H1 (cell line): ENCODE results near the gene TTC32. TPM values are rescaled to one million over a fixed set of nuclear protein-coding genes. Genes with fewer than 3 reads are reported as not detected.

Experiments used
- CHD2 ChIP-seq: IDR thresholded peaks from 2 replicates; pipeline ENCODE4 v1.6.1; 2012; ENCODE audit warnings: low read length, improper control_type of control experiment
- CTBP2 ChIP-seq: IDR thresholded peaks from 2 replicates; pipeline ENCODE4 v1.7.0; 2011; ENCODE audit warnings: borderline replicate concordance, mild to moderate bottlenecking, moderate library complexity, mixed read lengths, low read length; ENCODE audit not compliant: insufficient read depth, insufficient read length
- JUN ChIP-seq: IDR thresholded peaks from 2 replicates; pipeline ENCODE4 v1.6.1; 2011; ENCODE audit warnings: low read depth, mild to moderate bottlenecking, improper control_type of control experiment, low read length
- POLR2AphosphoS5 ChIP-seq: IDR thresholded peaks from 2 replicates; pipeline ENCODE4 v1.6.1; 2011; ENCODE audit warnings: low read depth, low read length
- RAD21 ChIP-seq, 2 experiments: IDR thresholded peaks in 1 of 2; conservative IDR thresholded peaks in 1 of 2; 2 replicates each; pipeline ENCODE4 v1.6.1; 2011; ENCODE audit warnings: low read depth in 2 of 2, low read length in 2 of 2, improper control_type of control experiment in 1 of 2, inconsistent platforms in 1 of 2, mild to moderate bottlenecking in 1 of 2, moderate library complexity in 1 of 2
- SIRT6 ChIP-seq: IDR thresholded peaks from one replicate; pipeline ENCODE4 v1.7.1; 2012; ENCODE audit warnings: low read length, inconsistent platforms
- SP1 ChIP-seq: IDR thresholded peaks from 2 replicates; pipeline ENCODE4 v1.6.1; 2011; ENCODE audit warnings: low read depth, low read length
- TAF7 ChIP-seq: optimal IDR thresholded peaks from 2 replicates; pipeline ENCODE3; 2011; ENCODE audit warnings: low read depth, mild to moderate bottlenecking, inconsistent platforms, low read length, moderate library complexity, borderline replicate concordance
- TEAD4 ChIP-seq: IDR thresholded peaks from 2 replicates; pipeline ENCODE4 v1.6.1; 2012; ENCODE audit warnings: low read depth, low read length, inconsistent platforms, mixed read lengths
- polyA plus RNA-seq, 7 experiments: library from polyadenylated mRNA; depleted of rRNA in 3 of 7; stranded (reverse) in 5 of 7; unstranded in 2 of 7; fragments of >200 nt in 5 of 7; fragments of 200-250 nt in 2 of 7; gene quantifications; 1 replicate in 5 of 7; 2 replicates in 1 of 7; 4 replicates in 1 of 7; pipeline versions ENCODE4 v1.2.1 to v1.2.3, GENCODE V29; 2011 to 2013; ENCODE audit warnings: missing spikeins in 2 of 7, mixed read lengths in 2 of 7
- total RNA-seq: library from RNA; stranded (reverse); fragmentation: NEBNext Ultra II Directional; extraction: Animal tissue kit (Norgen Biotek cat#: 25700); gene quantifications from 2 replicates; pipeline ENCODE4 v1.2.1, GENCODE V29; 2021
- TF ChIP-seq, protein P1 (sequence below): fragments of 300-600 bp; sonication (generic); IDR thresholded peaks from 2 replicates; pipeline ENCODE4 v1.7.1; 2012; ENCODE audit warnings: low read length, moderate library complexity, mild to moderate bottlenecking, inconsistent platforms; ENCODE audit not compliant: insufficient replicate concordance
- TF ChIP-seq, protein P2 (sequence below): IDR thresholded peaks from 2 replicates; pipeline ENCODE4 v1.6.1; 2012; ENCODE audit warnings: inconsistent platforms

The TTC32 gene
- total and polyA plus RNA-seq, 2 of the 8 experiments (the other 6 are each of a cell fraction or from before 2014, with no cell fraction given) = 6.8 to 8.7 TPM

DNA sequence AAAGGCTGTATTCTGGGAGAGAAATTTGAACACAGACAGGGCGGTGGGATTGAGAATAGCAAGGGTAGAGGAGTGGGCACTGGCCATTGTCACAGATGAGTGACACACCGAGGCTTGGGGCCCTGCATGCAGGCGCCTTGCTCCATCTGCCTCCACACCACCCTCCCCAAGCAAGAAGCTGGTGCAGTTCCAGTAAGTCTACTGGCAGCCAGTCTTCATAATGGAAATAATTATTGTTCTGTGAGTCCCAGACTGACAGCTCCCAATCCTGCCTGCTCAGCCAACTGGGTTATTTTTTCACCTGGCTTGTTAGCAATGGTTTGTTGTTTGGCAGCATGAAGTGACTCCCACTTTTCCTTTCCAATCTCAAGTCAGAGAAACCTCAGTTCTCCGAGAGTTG, 13.0 kb downstream of the TTC32 start (continued):
- TF ChIP-seq, protein P1, sequence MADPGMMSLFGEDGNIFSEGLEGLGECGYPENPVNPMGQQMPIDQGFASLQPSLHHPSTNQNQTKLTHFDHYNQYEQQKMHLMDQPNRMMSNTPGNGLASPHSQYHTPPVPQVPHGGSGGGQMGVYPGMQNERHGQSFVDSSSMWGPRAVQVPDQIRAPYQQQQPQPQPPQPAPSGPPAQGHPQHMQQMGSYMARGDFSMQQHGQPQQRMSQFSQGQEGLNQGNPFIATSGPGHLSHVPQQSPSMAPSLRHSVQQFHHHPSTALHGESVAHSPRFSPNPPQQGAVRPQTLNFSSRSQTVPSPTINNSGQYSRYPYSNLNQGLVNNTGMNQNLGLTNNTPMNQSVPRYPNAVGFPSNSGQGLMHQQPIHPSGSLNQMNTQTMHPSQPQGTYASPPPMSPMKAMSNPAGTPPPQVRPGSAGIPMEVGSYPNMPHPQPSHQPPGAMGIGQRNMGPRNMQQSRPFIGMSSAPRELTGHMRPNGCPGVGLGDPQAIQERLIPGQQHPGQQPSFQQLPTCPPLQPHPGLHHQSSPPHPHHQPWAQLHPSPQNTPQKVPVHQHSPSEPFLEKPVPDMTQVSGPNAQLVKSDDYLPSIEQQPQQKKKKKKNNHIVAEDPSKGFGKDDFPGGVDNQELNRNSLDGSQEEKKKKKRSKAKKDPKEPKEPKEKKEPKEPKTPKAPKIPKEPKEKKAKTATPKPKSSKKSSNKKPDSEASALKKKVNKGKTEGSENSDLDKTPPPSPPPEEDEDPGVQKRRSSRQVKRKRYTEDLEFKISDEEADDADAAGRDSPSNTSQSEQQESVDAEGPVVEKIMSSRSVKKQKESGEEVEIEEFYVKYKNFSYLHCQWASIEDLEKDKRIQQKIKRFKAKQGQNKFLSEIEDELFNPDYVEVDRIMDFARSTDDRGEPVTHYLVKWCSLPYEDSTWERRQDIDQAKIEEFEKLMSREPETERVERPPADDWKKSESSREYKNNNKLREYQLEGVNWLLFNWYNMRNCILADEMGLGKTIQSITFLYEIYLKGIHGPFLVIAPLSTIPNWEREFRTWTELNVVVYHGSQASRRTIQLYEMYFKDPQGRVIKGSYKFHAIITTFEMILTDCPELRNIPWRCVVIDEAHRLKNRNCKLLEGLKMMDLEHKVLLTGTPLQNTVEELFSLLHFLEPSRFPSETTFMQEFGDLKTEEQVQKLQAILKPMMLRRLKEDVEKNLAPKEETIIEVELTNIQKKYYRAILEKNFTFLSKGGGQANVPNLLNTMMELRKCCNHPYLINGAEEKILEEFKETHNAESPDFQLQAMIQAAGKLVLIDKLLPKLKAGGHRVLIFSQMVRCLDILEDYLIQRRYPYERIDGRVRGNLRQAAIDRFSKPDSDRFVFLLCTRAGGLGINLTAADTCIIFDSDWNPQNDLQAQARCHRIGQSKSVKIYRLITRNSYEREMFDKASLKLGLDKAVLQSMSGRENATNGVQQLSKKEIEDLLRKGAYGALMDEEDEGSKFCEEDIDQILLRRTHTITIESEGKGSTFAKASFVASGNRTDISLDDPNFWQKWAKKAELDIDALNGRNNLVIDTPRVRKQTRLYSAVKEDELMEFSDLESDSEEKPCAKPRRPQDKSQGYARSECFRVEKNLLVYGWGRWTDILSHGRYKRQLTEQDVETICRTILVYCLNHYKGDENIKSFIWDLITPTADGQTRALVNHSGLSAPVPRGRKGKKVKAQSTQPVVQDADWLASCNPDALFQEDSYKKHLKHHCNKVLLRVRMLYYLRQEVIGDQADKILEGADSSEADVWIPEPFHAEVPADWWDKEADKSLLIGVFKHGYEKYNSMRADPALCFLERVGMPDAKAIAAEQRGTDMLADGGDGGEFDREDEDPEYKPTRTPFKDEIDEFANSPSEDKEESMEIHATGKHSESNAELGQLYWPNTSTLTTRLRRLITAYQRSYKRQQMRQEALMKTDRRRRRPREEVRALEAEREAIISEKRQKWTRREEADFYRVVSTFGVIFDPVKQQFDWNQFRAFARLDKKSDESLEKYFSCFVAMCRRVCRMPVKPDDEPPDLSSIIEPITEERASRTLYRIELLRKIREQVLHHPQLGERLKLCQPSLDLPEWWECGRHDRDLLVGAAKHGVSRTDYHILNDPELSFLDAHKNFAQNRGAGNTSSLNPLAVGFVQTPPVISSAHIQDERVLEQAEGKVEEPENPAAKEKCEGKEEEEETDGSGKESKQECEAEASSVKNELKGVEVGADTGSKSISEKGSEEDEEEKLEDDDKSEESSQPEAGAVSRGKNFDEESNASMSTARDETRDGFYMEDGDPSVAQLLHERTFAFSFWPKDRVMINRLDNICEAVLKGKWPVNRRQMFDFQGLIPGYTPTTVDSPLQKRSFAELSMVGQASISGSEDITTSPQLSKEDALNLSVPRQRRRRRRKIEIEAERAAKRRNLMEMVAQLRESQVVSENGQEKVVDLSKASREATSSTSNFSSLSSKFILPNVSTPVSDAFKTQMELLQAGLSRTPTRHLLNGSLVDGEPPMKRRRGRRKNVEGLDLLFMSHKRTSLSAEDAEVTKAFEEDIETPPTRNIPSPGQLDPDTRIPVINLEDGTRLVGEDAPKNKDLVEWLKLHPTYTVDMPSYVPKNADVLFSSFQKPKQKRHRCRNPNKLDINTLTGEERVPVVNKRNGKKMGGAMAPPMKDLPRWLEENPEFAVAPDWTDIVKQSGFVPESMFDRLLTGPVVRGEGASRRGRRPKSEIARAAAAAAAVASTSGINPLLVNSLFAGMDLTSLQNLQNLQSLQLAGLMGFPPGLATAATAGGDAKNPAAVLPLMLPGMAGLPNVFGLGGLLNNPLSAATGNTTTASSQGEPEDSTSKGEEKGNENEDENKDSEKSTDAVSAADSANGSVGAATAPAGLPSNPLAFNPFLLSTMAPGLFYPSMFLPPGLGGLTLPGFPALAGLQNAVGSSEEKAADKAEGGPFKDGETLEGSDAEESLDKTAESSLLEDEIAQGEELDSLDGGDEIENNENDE = no peak
- TF ChIP-seq TEAD4 (no peak), TAF7 (no peak), CTBP2 (no peak), SP1 (no peak), CHD2 (no peak), RAD21 (IDR thresholded peaks at IDR 0.05 in 1 of 2, conservative IDR thresholded peaks at IDR 0.05 in 1 of 2; ENCODE audit: low read depth in 2 of 2, low read length in 2 of 2) (no peak), JUN (no peak), POLR2AphosphoS5 (no peak), SIRT6 (no peak)
- TF ChIP-seq, protein P2, sequence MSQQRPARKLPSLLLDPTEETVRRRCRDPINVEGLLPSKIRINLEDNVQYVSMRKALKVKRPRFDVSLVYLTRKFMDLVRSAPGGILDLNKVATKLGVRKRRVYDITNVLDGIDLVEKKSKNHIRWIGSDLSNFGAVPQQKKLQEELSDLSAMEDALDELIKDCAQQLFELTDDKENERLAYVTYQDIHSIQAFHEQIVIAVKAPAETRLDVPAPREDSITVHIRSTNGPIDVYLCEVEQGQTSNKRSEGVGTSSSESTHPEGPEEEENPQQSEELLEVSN = no peak
